ENCODE results near the gene ANKRD31.

The ANKRD31 gene

GRCh38 chr5:75214928-75215327 is 21.8 kb downstream of the ANKRD31 start:
- no peak for DNase-seq (ENCODE audit: extremely low read depth, insufficient read length)
- TF ChIP-seq CTCF (IDR thresholded peaks at IDR 0.05; ENCODE audit: insufficient read depth, low read length, poor library complexity, severe bottlenecking), result no peak
- H3K36me3 ChIP-seq (ENCODE audit: control insufficient read depth, insufficient read depth, low read length), result no peaks in the 10 kb centered on the region

GRCh38 chr5:75214409-75214808 is 22.3 kb downstream of the ANKRD31 start:
- no peak for DNase-seq (ENCODE audit: extremely low read depth, insufficient read length)
- H3K4me3 ChIP-seq (replicated peaks; ENCODE audit: low read depth, low read length), result no peak overlapping the region
- TF ChIP-seq CTCF (IDR thresholded peaks at IDR 0.05; ENCODE audit: insufficient read depth, low read length, poor library complexity, severe bottlenecking), result no peak
- H3K27me3 ChIP-seq (replicated peaks; ENCODE audit: control insufficient read depth, insufficient read depth, low read length), result no peaks in the 10 kb centered on the region
- no peaks in the 10 kb centered on the region for H3K36me3 ChIP-seq (ENCODE audit: control insufficient read depth, insufficient read depth, low read length)

More at GRCh38 chr5:75214928-75215327, 21.8 kb downstream of the ANKRD31 start:
- Histone ChIP-seq H3K27me3 (replicated peaks; ENCODE audit: control insufficient read depth, insufficient read depth, low read length) (no peaks in the 10 kb centered on the region), H3K4me3 (replicated peaks; ENCODE audit: low read depth, low read length) (no peak overlapping the region)

- TF ChIP-seq CTCF (IDR thresholded peaks at IDR 0.05; ENCODE audit: insufficient read depth, low read length, poor library complexity, severe bottlenecking), result no peak
- Histone ChIP-seq H3K4me3 (replicated peaks; ENCODE audit: low read depth, low read length) (no peak overlapping the region), H3K36me3 (ENCODE audit: control insufficient read depth, insufficient read depth, low read length) (no peaks in the 10 kb centered on the region), H3K27me3 (replicated peaks; ENCODE audit: control insufficient read depth, insufficient read depth, low read length) (no peaks in the 10 kb centered on the region)
- no peak for DNase-seq (ENCODE audit: extremely low read depth, insufficient read length)
Observed at GRCh38 chr5:75203604-75204003, 33.1 kb downstream of the ANKRD31 start.

- Histone ChIP-seq H3K27me3 (replicated peaks; ENCODE audit: control insufficient read depth, insufficient read depth, low read length) (no peaks in the 10 kb centered on the region), H3K36me3 (ENCODE audit: control insufficient read depth, insufficient read depth, low read length) (no peaks in the 10 kb centered on the region), H3K4me3 (replicated peaks; ENCODE audit: low read depth, low read length) (no peak overlapping the region)
- DNase-seq (ENCODE audit: extremely low read depth, insufficient read length), result no peak
- TF ChIP-seq CTCF (IDR thresholded peaks at IDR 0.05; ENCODE audit: insufficient read depth, low read length, poor library complexity, severe bottlenecking), result no peak
Observed at GRCh38 chr5:75202935-75203334, 33.7 kb downstream of the ANKRD31 start.

GRCh38 chr5:75200776-75201175 is 35.9 kb downstream of the ANKRD31 start:
- TF ChIP-seq CTCF (IDR thresholded peaks at IDR 0.05; ENCODE audit: insufficient read depth, low read length, poor library complexity, severe bottlenecking), result no peak
- Histone ChIP-seq H3K4me3 (replicated peaks; ENCODE audit: low read depth, low read length) (no peak overlapping the region), H3K27me3 (replicated peaks; ENCODE audit: control insufficient read depth, insufficient read depth, low read length) (no peaks in the 10 kb centered on the region)

GRCh38 chr5:75199946-75200345 is 36.7 kb downstream of the ANKRD31 start:
- TF ChIP-seq CTCF (IDR thresholded peaks at IDR 0.05; ENCODE audit: insufficient read depth, low read length, poor library complexity, severe bottlenecking), result no peak
- Histone ChIP-seq H3K4me3 (replicated peaks; ENCODE audit: low read depth, low read length) (no peak overlapping the region), H3K27me3 (replicated peaks; ENCODE audit: control insufficient read depth, insufficient read depth, low read length) (no peaks in the 10 kb centered on the region), H3K36me3 (ENCODE audit: control insufficient read depth, insufficient read depth, low read length) (no peaks in the 10 kb centered on the region)
- no peak for DNase-seq (ENCODE audit: extremely low read depth, insufficient read length)

More at GRCh38 chr5:75200776-75201175, 35.9 kb downstream of the ANKRD31 start:
- DNase-seq (ENCODE audit: extremely low read depth, insufficient read length), result no peak
- no peaks in the 10 kb centered on the region for H3K36me3 ChIP-seq (ENCODE audit: control insufficient read depth, insufficient read depth, low read length)
